Urothelium cell line (cell line): ENCODE data around the gene ADM2.

Experiments
- DNase-seq: peaks from one replicate; pipeline ENCODE4 v3.0.0; 2011; ENCODE audit warnings: low spot score, mixed read lengths
- FAIRE-seq: peaks from 2 replicates; lab custom pipeline; 2011; peaks lifted over from hg19 to GRCh38; lab: Jason Lieb, UNC

Gene ADM2

GRCh38 chr22:50467341-50467740 is 14.0 kb upstream of the ADM2 start:
- FAIRE-seq (peak; percentile 40), DNase-seq (no peak)

GRCh38 chr22:50467773-50468440 is 13.4 kb upstream of the ADM2 start:
- peak; percentile 62 for FAIRE-seq
- no peak for DNase-seq

- no peak for FAIRE-seq
- no peak for DNase-seq
Observed at GRCh38 chr22:50468626-50469025, 12.7 kb upstream of the ADM2 start.

- DNase-seq (peak; percentile 91), FAIRE-seq (peak; percentile 82)
Observed at GRCh38 chr22:50469377-50470305, 11.7 kb upstream of the ADM2 start.

- DNase-seq (no peak), FAIRE-seq (no peak)
Observed at GRCh38 chr22:50470491-50470890, 10.9 kb upstream of the ADM2 start.

GRCh38 chr22:50471197-50471847 is 10.0 kb upstream of the ADM2 start:
- FAIRE-seq (no peak), DNase-seq (no peak)

GRCh38 chr22:50471962-50472361 is 9.4 kb upstream of the ADM2 start:
- FAIRE-seq = no peak
- DNase-seq = no peak

GRCh38 chr22:50473088-50473487 is 8.3 kb upstream of the ADM2 start:
- DNase-seq (peak; percentile 48), FAIRE-seq (peak; percentile 74)

- FAIRE-seq (no peak), DNase-seq (no peak)
Observed at GRCh38 chr22:50473855-50474671, 7.3 kb upstream of the ADM2 start.

- FAIRE-seq = peak; percentile 97
- DNase-seq = peak; percentile 100
Observed at GRCh38 chr22:50474710-50475651, 6.4 kb upstream of the ADM2 start, which contains the start of gene SBF1. Gene SBF1, minus strand, starts transcription at chr22:50475035. Its CDS starts 195 bp downstream, at chr22:50474840.

GRCh38 chr22:50475652-50476002 is 5.7 kb upstream of the ADM2 start:
- DNase-seq (no peak), FAIRE-seq (peak; percentile 68)

GRCh38 chr22:50476868-50477267 is 4.5 kb upstream of the ADM2 start:
- DNase-seq (no peak), FAIRE-seq (no peak)

- FAIRE-seq (no peak), DNase-seq (no peak)
Observed at GRCh38 chr22:50477923-50478322, 3.4 kb upstream of the ADM2 start.

GRCh38 chr22:50479721-50480120 is 1.6 kb upstream of the ADM2 start:
- no peak for DNase-seq
- no peak for FAIRE-seq

GRCh38 chr22:50481045-50481439 is 301 bp upstream of the ADM2 start:
- no peak for FAIRE-seq
- no peak for DNase-seq

- FAIRE-seq = peak; percentile 27
- DNase-seq = no peak
Observed at GRCh38 chr22:50482107-50483074, 1.0 kb downstream of the ADM2 start.

GRCh38 chr22:50483106-50483505 is 1.8 kb downstream of the ADM2 start:
- DNase-seq (no peak), FAIRE-seq (no peak)

- FAIRE-seq (no peak), DNase-seq (no peak)
Observed at GRCh38 chr22:50483556-50483955, 2.2 kb downstream of the ADM2 start.
